ENCODE results near the gene IMPG1. TPM values are rescaled to one million over a fixed set of nuclear protein-coding genes. Genes with fewer than 3 reads are reported as not detected.
A peak's percentile ranks its signal among the peaks of the same experiment; 100 is the strongest.

IMPG1 gene
- total RNA-seq, 1 experiment from 2014 or later = not detected

- peak; percentile 70 for DNase-seq (ENCODE audit: low read depth)
These were observed 179.2 kb downstream of the IMPG1 start for GRCh38 chr6:75893058-75893775.

- no peak for DNase-seq (ENCODE audit: low read depth)
These were observed 180.1 kb downstream of the IMPG1 start for GRCh38 chr6:75892384-75892783.

DNA sequence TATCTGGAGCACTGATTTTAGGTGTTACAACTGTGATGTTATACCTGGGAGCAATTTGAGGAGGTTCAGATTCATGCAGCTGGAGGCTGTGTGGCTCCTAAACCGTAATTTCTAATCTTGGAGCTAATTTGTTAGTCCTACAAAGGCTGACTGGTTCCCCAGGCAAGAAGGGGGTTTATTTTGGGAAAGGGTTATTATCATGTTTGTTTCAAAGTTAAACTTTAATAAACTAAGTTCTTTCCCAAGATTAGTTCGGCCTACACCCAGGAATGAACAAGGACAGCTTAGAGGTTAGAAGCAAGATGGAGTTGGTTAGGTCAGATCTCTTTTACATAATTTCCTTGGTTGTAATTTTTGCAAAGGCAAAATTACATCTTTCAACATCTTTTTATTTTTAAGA, 187.6 kb downstream of the IMPG1 start:
- DNase-seq (ENCODE audit: low read depth) = no peak

- peak; percentile 68 for DNase-seq (ENCODE audit: low read depth)
These were observed 189.7 kb downstream of the IMPG1 start for GRCh38 chr6:75882734-75883133.

GRCh38 chr6:75880305-75880704, 192.2 kb downstream of the IMPG1 start:
- no peak for DNase-seq (ENCODE audit: low read depth)

GRCh38 chr6:75876152-75876551, 196.3 kb downstream of the IMPG1 start:
- DNase-seq (ENCODE audit: low read depth) = no peak

DNA sequence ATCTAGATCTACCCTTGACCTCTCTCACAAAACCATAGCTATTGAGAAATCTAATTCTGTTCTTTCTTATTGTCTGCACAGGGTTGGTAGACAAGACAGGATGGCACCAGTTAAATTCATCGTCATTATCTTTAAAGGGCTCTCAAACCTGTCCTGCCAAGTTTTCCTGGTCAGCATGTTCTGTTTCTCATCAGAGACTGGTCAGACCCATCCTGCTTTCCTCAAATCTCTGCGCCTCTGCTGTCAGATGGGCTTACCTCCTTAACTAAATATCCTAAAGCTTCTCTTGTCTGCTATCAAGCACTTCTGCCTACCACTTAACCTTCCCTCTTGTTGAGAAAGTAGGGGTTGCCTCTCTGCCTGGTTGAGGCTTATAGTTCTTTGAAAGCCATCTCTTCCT, 198.2 kb downstream of the IMPG1 start:
- DNase-seq (ENCODE audit: low read depth) = no peak
